Astrocyte (in vitro differentiated cells and primary cell): ENCODE measurements around the gene CALU. TPM values are rescaled to one million over a fixed set of nuclear protein-coding genes. Genes with fewer than 3 reads are reported as not detected.

Experiments used
- DNase-seq: peaks from one replicate; pipeline ENCODE4 v3.0.0-alpha.2; 2010; ENCODE audit warnings: low read depth
- FAIRE-seq: peaks from 2 replicates; lab custom pipeline; 2011; peaks lifted over from hg19 to GRCh38; lab: Jason Lieb, UNC
- H2AFZ ChIP-seq: 2 replicates; pipeline ENCODE4 v1.6.0; 2012; ENCODE audit warnings: low read depth, low read length, inconsistent platforms
- H3K27ac ChIP-seq: 2 replicates; pipeline ENCODE4 v1.5.1; 2011; ENCODE audit warnings: low read depth, low read length, inconsistent platforms
- H3K27me3 ChIP-seq: 2 replicates; pipeline ENCODE4 v1.6.0; 2011; ENCODE audit warnings: low read length, inconsistent platforms; ENCODE audit not compliant: insufficient read depth
- H3K36me3 ChIP-seq: 2 replicates; pipeline ENCODE4 v1.5.1; 2011; ENCODE audit warnings: low read length, inconsistent platforms; ENCODE audit not compliant: insufficient read depth
- H3K4me1 ChIP-seq: 2 replicates; pipeline ENCODE4 v1.5.1; 2011; ENCODE audit warnings: low read length, inconsistent platforms; ENCODE audit not compliant: insufficient read depth
- H3K4me2 ChIP-seq: 2 replicates; pipeline ENCODE4 v1.6.0; 2012; ENCODE audit warnings: low read length, inconsistent platforms
- H3K4me3 ChIP-seq: 2 replicates; pipeline ENCODE4 v1.5.1; 2011; ENCODE audit warnings: low read depth, mild to moderate bottlenecking, low read length, inconsistent platforms; ENCODE audit not compliant: insufficient read depth
- H3K79me2 ChIP-seq: 2 replicates; pipeline ENCODE4 v1.6.0; 2012; ENCODE audit warnings: mild to moderate bottlenecking, low read length, inconsistent platforms; ENCODE audit not compliant: insufficient read depth
- H3K9ac ChIP-seq: 2 replicates; pipeline ENCODE4 v1.6.0; 2012; ENCODE audit warnings: mild to moderate bottlenecking, low read length, inconsistent platforms
- H3K9me3 ChIP-seq: 2 replicates; pipeline ENCODE4 v1.5.1; 2012; ENCODE audit warnings: low read depth, mild to moderate bottlenecking, low read length, inconsistent platforms; ENCODE audit not compliant: insufficient read depth
- H4K20me1 ChIP-seq: 2 replicates; pipeline ENCODE4 v1.6.0; 2012; ENCODE audit warnings: low read length, inconsistent platforms; ENCODE audit not compliant: insufficient read depth
- H3K27ac Mint-ChIP-seq: one replicate; pipeline ENCODE4 v1.8.0; 2021; ENCODE audit warnings: mild to moderate bottlenecking, mixed read lengths; ENCODE audit not compliant: unreplicated experiment
- H3K27me3 Mint-ChIP-seq: one replicate; pipeline ENCODE4 v1.8.0; 2021; ENCODE audit warnings: low read depth, mixed read lengths; ENCODE audit not compliant: unreplicated experiment
- H3K36me3 Mint-ChIP-seq: one replicate; pipeline ENCODE4 v1.8.0; 2021; ENCODE audit warnings: low read depth, mixed read lengths; ENCODE audit not compliant: unreplicated experiment
- H3K4me1 Mint-ChIP-seq: one replicate; pipeline ENCODE4 v1.8.0; 2021; ENCODE audit warnings: low read depth, mixed read lengths; ENCODE audit not compliant: unreplicated experiment
- H3K4me3 Mint-ChIP-seq: one replicate; pipeline ENCODE4 v1.8.0; 2021; ENCODE audit warnings: mild to moderate bottlenecking, moderate library complexity, mixed read lengths; ENCODE audit not compliant: unreplicated experiment
- H3K9me3 Mint-ChIP-seq: one replicate; pipeline ENCODE4 v1.8.0; 2021; ENCODE audit warnings: mild to moderate bottlenecking, mixed read lengths; ENCODE audit not compliant: unreplicated experiment
- EZH2 ChIP-seq: IDR thresholded peaks from 2 replicates; pipeline ENCODE4 v1.6.1; 2012; ENCODE audit warnings: mild to moderate bottlenecking, low read length, inconsistent platforms; ENCODE audit not compliant: insufficient read depth
- total RNA-seq: library from RNA; stranded (reverse); gene quantifications from 2 replicates; pipeline ENCODE4 v1.2.1, GENCODE V29; 2021
- TF ChIP-seq, protein P1 (sequence below): IDR thresholded peaks from 2 replicates; pipeline ENCODE4 v1.5.1; 2011; ENCODE audit warnings: low read depth, mild to moderate bottlenecking, inconsistent platforms, low read length, moderate library complexity; ENCODE audit not compliant: insufficient read depth

CALU gene
- total RNA-seq, 1 donor from 2014 or later: 670 TPM

DNA sequence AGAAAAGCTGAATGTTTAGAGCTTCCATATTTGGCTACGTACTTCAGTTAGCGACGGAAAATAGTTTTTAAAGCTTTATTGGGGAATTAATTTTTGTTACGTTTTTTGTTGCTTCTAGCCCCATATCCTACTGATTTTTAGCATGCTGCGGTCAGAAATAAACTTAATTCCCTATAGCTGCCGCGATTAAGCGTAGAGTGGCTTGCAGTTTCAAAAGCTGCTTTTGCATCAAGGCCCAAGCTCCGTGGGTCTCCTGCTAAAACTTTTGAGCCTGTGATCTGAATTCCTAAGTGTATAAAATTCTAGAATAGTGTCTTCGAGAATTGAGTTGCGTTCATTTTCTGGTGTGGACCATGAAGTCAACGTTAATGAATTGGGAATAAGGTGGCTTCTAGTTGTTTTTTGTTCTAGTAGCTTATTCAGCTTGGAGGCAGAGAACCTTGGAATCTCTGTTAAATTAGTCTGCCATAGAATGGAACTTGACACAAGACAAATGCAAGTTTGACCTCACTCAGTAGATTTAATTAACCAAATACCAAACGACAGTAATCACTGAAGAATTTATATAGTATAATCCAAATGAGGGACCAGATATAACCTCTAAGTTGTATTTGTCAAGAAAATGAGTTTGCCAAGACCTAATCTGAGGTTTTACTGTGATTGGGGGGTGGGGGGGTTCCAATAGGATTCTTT, 977 bp downstream of the CALU start:
- no peaks in the 10 kb centered on the region for H3K27me3 Mint-ChIP-seq
- Histone ChIP-seq H3K27ac (peak overlapping the region; percentile 96), H4K20me1 (peaks cover 56% of the 10 kb centered on the region), H2AFZ (no peak overlapping the region), H3K4me2 (peak overlapping the region; percentile 88), H3K79me2 (peaks cover 60% of the 10 kb centered on the region), H3K36me3 (peaks cover 4% of the 10 kb centered on the region), H3K27me3 (no peaks in the 10 kb centered on the region), H3K9ac (peak overlapping the region; percentile 99), H3K4me1 (peaks cover 37% of the 10 kb centered on the region), H3K4me3 (peak overlapping the region; percentile 100), H3K9me3 (no peaks in the 10 kb centered on the region)
- peak overlapping the region; percentile 93 for H3K27ac Mint-ChIP-seq
- H3K4me1 Mint-ChIP-seq: peaks cover 40% of the 10 kb centered on the region
- FAIRE-seq: no peak
- peaks cover 3% of the 10 kb centered on the region for H3K9me3 Mint-ChIP-seq
- TF ChIP-seq, protein P1, sequence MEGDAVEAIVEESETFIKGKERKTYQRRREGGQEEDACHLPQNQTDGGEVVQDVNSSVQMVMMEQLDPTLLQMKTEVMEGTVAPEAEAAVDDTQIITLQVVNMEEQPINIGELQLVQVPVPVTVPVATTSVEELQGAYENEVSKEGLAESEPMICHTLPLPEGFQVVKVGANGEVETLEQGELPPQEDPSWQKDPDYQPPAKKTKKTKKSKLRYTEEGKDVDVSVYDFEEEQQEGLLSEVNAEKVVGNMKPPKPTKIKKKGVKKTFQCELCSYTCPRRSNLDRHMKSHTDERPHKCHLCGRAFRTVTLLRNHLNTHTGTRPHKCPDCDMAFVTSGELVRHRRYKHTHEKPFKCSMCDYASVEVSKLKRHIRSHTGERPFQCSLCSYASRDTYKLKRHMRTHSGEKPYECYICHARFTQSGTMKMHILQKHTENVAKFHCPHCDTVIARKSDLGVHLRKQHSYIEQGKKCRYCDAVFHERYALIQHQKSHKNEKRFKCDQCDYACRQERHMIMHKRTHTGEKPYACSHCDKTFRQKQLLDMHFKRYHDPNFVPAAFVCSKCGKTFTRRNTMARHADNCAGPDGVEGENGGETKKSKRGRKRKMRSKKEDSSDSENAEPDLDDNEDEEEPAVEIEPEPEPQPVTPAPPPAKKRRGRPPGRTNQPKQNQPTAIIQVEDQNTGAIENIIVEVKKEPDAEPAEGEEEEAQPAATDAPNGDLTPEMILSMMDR: no peak
- TF ChIP-seq EZH2: no peak
- DNase-seq: no peak
- H3K4me3 Mint-ChIP-seq: peak overlapping the region; percentile 99
- H3K36me3 Mint-ChIP-seq: peaks cover 6% of the 10 kb centered on the region

DNA sequence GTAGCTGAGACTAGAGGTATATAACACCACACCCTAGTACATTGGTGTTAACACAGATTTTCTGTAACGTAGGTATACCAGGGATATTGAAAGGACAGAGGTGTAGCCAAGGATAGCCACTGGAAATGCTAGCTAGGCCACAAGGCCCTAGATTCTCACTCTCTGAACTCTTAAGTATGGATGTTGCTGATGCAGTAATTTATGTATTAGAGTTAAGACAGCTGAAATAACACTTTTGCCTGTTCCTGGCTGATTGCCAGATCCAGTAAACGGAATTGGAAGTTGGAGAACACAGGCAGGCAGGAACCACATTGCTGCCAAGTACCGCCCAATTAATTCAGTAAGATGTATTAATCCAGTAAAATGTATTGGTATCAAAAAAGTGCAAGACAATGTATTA, 1.8 kb downstream of the CALU start:
- Histone ChIP-seq H4K20me1 (peaks cover 65% of the 10 kb centered on the region), H2AFZ (no peak overlapping the region), H3K36me3 (peaks cover 4% of the 10 kb centered on the region), H3K4me3 (peak overlapping the region; percentile 100), H3K9ac (peak overlapping the region; percentile 99), H3K27me3 (no peaks in the 10 kb centered on the region), H3K4me1 (peaks cover 37% of the 10 kb centered on the region), H3K79me2 (peaks cover 69% of the 10 kb centered on the region), H3K4me2 (peak overlapping the region; percentile 88), H3K27ac (peak overlapping the region; percentile 35), H3K9me3 (no peaks in the 10 kb centered on the region)
- peaks cover 46% of the 10 kb centered on the region for H3K4me1 Mint-ChIP-seq
- H3K27me3 Mint-ChIP-seq: no peaks in the 10 kb centered on the region
- TF ChIP-seq EZH2: no peak
- TF ChIP-seq, protein P1: no peak
- H3K27ac Mint-ChIP-seq: no peak overlapping the region
- peaks cover 5% of the 10 kb centered on the region for H3K36me3 Mint-ChIP-seq
- DNase-seq (peak; percentile 24), FAIRE-seq (no peak)
- H3K9me3 Mint-ChIP-seq: no peaks in the 10 kb centered on the region
- peak overlapping the region; percentile 99 for H3K4me3 Mint-ChIP-seq

DNA sequence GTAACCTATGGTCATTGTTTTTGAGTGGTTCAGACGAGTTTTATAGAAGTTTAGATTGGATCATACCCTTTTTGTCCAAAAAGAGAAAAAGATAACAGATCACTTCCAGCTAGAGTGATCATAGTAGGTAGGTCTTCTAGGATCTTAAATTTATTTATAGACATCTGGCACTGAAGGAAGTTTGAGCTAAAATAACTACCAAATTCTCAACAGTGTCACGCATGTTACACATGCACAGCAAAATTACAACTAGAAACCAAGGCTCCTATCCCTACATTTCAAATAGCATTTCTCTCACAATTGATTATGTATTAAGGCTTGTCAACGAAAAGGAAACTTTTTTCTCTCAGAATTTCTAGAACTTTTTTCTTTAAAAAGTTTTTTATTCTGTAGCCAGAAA, 2.3 kb downstream of the CALU start:
- Mint-ChIP-seq H3K36me3 (peaks cover 4% of the 10 kb centered on the region), H3K4me3 (peak overlapping the region; percentile 99), H3K9me3 (no peaks in the 10 kb centered on the region), H3K27ac (no peak overlapping the region), H3K4me1 (peaks cover 46% of the 10 kb centered on the region), H3K27me3 (no peaks in the 10 kb centered on the region)
- Histone ChIP-seq H3K27me3 (no peaks in the 10 kb centered on the region), H3K27ac (peak overlapping the region; percentile 35), H3K9me3 (no peaks in the 10 kb centered on the region), H3K36me3 (peaks cover 4% of the 10 kb centered on the region), H3K9ac (peak overlapping the region; percentile 99), H3K4me1 (peaks cover 37% of the 10 kb centered on the region), H2AFZ (no peak overlapping the region), H3K4me3 (peak overlapping the region; percentile 100), H3K79me2 (peaks cover 74% of the 10 kb centered on the region), H3K4me2 (peak overlapping the region; percentile 88), H4K20me1 (peaks cover 70% of the 10 kb centered on the region)
- DNase-seq: no peak
- FAIRE-seq: no peak
- TF ChIP-seq, protein P1: no peak
- TF ChIP-seq EZH2: no peak
